ENCODE data around the gene PCDH19. TPM values are rescaled to one million over a fixed set of nuclear protein-coding genes. Genes with fewer than 3 reads are reported as not detected.

Gene PCDH19
- total RNA-seq, 4 donors from 2014 or later: 0.62 to 1.7 (median 1.4) TPM

DNA sequence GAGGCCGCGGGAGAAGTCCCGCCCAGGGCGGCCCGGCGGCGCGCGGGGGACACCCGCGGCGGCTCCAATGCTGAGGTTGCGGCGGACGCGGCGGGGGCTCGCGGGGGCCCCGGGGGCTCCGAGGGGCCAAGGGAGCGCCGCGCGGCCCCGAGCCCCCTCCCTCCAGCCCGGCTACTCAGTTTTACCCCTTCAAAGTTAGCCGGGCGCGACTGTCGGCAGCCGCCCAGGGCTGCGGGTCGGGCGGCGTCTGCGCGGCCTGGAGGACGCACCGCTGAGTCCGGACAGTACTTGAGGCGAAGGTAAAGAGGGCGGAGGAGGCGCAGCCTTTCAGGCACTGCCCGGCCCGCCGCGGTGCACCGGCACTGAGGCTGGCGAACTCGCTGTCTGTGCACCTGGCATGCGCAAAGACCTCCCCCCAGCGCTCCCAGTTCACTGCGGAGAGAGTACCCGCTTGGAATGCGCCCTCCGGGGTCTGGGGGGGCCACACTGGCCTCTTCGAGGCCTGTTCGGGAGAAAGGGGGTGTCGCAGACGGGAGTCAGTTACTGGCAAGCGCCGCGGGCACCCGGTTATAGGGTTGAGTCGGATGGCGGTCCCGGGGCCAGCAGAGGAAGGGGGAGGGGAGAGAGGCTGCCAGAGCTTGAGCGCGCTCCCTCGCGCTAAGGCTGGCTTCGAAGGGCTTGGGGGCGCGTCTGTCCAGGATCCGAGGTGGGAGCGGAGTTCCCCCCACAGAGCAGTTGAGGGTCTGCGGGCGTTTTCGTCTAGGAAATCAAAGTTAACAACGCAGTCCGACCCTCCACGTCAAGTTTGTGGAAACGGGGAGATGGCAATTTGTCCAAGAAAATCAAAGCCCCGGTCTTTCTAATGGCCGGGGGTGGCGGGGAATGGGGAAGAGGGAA lies 1.1 kb downstream of the PCDH19 start:
- TF ChIP-seq POLR2AphosphoS5 (IDR thresholded peaks at IDR 0.05) (no peak), EP300 (IDR thresholded peaks at IDR 0.05) (no peak), POLR2A (IDR thresholded peaks at IDR 0.05) (no peak)
- TF ChIP-seq, protein P1, sequence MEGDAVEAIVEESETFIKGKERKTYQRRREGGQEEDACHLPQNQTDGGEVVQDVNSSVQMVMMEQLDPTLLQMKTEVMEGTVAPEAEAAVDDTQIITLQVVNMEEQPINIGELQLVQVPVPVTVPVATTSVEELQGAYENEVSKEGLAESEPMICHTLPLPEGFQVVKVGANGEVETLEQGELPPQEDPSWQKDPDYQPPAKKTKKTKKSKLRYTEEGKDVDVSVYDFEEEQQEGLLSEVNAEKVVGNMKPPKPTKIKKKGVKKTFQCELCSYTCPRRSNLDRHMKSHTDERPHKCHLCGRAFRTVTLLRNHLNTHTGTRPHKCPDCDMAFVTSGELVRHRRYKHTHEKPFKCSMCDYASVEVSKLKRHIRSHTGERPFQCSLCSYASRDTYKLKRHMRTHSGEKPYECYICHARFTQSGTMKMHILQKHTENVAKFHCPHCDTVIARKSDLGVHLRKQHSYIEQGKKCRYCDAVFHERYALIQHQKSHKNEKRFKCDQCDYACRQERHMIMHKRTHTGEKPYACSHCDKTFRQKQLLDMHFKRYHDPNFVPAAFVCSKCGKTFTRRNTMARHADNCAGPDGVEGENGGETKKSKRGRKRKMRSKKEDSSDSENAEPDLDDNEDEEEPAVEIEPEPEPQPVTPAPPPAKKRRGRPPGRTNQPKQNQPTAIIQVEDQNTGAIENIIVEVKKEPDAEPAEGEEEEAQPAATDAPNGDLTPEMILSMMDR (IDR thresholded peaks at IDR 0.05): no peak
- H3K27me3 ChIP-seq: peaks cover 67% of the 10 kb centered on the region

DNA sequence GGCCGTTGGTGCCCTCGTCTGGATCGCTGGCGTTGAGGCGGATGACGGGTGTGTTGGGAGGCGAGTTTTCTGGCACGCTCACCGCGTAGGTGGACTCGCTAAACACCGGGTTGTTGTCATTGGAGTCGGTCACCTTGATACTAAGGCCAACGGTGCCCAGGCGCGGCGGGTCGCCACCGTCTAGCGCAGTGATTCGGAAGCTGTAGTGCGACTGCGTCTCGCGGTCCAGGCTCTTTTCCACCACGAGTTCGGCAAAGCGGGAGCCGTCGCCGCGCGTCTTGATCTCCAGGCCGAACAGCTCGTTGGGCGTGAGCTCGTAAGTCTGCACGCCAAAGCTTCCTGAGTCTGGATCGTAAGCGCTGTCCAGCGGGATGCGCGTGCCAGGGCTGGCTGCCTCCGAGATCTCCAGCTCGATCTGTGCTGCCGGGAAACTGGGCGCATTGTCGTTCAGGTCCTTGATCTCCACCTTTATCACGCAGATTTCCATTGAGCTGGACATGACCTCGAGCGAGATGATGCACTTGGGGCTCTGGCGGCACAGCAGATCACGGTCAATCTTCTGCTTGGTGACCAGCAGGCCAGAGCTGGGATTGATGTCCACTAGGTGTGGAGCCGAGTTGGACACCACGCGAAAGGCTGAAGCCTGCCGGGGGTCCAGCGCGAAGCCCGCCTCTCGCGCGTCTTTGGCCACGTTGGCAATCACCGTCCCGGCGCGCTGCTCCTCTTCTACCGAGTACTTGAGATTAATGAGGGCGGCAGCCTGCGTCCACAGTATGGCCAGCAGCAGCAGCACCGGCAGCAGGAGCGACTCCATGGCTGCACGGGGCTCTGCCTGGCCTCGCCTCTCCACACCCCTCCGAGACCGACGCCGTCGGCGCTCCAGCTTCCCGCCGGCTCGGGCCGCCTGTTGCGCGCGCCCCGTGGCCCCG lies 2.0 kb downstream of the PCDH19 start:
- no peaks in the 10 kb centered on the region for H3K9me3 ChIP-seq
- H3K4me1 ChIP-seq: peaks cover 0 to 25% (median 4%) of the 10 kb centered on the region in 3 donors
- no peak overlapping the region for H3K27ac ChIP-seq
- H3K27me3 ChIP-seq: peaks cover 73% of the 10 kb centered on the region
- no peak for TF ChIP-seq POLR2A (IDR thresholded peaks at IDR 0.05)
- TF ChIP-seq, protein P1 (IDR thresholded peaks at IDR 0.05): no peak
- TF ChIP-seq EP300 (IDR thresholded peaks at IDR 0.05): no peak
- no peak for TF ChIP-seq POLR2AphosphoS5 (IDR thresholded peaks at IDR 0.05)
- ATAC-seq: no peak
- WGBS, 2 donors (ENCODE audit: low coverage in 1 of 2): no CpG with 5 or more reads among the region's 90 CpGs
- H3K36me3 ChIP-seq: no peaks in the 10 kb centered on the region
- peak overlapping the region in 1 of 2 donors; percentile 51 for H3K4me3 ChIP-seq

More for the DNA sequence above, 1.1 kb downstream of the PCDH19 start:
- 10% methylated on average over 2 of the region's 87 CpGs; no CpG with 5 or more reads in 1 of the 2 donors for WGBS, 2 donors (ENCODE audit: low coverage in 1 of 2)
- Histone ChIP-seq H3K4me3 (peak overlapping the region; percentile 32 to 51), H3K9me3 (no peaks in the 10 kb centered on the region), H3K27ac (no peak overlapping the region), H3K4me1 (peaks cover 0 to 25% (median 4%) of the 10 kb centered on the region in 3 donors), H3K36me3 (no peaks in the 10 kb centered on the region)
- ATAC-seq: no peak

DNA sequence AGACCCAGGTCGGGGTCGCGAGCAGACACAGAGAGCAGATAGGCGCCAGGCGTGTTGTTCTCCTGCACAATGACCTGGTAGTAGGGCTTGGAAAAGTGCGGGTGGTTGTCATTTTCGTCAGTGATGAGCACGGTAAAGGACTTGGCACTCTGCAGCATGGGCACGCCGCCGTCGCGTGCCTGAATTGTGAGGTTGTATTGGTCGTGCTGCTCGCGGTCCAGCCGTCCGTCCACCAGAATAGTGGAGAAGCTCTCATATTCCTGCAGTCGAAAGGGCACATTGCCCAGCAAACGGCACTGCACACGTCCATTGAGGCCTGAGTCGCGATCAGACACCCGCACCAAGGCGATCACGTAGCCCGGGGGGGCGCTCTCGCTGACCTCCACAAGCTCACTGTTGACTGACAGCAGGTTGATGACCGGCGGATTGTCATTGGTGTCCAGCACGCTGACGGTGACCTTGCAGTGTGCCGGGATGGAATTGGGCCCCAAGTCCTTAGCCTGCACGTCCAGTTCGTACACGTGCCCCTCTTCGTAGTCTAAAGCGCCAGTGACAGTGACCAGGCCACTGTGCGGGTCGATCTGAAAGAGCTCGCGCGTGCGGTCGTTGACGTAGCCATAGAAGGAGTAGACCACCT lies 2.8 kb downstream of the PCDH19 start:
- Histone ChIP-seq H3K4me1 (peaks cover 0 to 25% (median 4%) of the 10 kb centered on the region in 3 donors), H3K36me3 (no peaks in the 10 kb centered on the region), H3K4me3 (peak overlapping the region in 1 of 2 donors; percentile 51), H3K27me3 (peaks cover 77% of the 10 kb centered on the region), H3K9me3 (no peaks in the 10 kb centered on the region), H3K27ac (no peak overlapping the region)
- WGBS, 2 donors (ENCODE audit: low coverage in 1 of 2): 61% methylated on average over 6 of the region's 47 CpGs; no CpG with 5 or more reads in 1 of the 2 donors
- no peak for TF ChIP-seq POLR2AphosphoS5 (IDR thresholded peaks at IDR 0.05)
- no peak for TF ChIP-seq POLR2A (IDR thresholded peaks at IDR 0.05)
- no peak for TF ChIP-seq EP300 (IDR thresholded peaks at IDR 0.05)
- TF ChIP-seq, protein P1 (IDR thresholded peaks at IDR 0.05): no peak
- no peak for ATAC-seq

DNA sequence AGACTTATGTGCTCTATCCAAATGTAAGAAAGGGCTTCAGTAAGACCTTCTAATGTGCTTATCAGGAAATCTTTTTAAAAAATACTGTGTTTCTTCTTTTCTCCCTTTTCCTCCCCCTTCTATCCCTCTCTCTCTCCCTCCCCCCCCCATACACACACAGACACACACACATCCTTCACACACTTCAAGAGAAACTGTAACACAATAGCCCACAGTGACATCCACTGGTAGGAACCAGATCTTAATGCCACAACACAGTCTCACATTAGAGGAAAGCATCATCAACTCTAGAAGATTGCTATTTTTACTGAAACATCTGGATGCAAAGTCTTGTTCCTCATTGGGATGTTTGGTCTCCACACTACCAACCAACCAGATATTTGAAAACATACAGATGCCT lies 4.6 kb downstream of the PCDH19 start:
- TF ChIP-seq POLR2AphosphoS5 (IDR thresholded peaks at IDR 0.05): no peak
- TF ChIP-seq POLR2A (IDR thresholded peaks at IDR 0.05): no peak
- TF ChIP-seq, protein P1 (IDR thresholded peaks at IDR 0.05): no peak
- TF ChIP-seq EP300 (IDR thresholded peaks at IDR 0.05): no peak
- no peak overlapping the region for H3K4me3 ChIP-seq
- H3K27me3 ChIP-seq: peaks cover 63% of the 10 kb centered on the region
- no peaks in the 10 kb centered on the region for H3K36me3 ChIP-seq
- H3K9me3 ChIP-seq: no peaks in the 10 kb centered on the region
- H3K4me1 ChIP-seq: peaks cover 0 to 17% (median 0%) of the 10 kb centered on the region in 3 donors
- H3K27ac ChIP-seq: no peak overlapping the region
- ATAC-seq: no peak
